Measurements from ENCODE around the gene INPP5K.

DNA sequence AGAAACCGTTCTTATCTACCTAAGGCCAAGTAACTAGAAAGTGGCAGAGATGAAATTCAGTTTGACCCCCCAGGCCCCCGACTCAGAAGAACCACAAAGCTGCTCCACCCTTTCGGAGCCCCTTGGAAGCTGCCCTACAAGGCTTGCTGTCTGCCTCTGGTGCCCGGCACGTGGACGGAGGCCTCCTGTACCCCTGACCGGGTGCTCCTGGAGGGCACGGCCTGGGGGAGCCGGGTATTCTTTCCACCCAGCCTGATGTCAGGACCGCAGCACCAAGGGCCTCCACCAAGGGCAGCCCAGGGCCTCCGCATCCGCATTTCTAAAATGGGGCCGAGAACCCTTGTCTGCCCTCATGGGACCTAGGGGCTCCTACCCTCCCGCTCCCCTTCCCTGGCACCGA is 44.9 kb downstream of the INPP5K start:
- TF ChIP-seq, protein P1, sequence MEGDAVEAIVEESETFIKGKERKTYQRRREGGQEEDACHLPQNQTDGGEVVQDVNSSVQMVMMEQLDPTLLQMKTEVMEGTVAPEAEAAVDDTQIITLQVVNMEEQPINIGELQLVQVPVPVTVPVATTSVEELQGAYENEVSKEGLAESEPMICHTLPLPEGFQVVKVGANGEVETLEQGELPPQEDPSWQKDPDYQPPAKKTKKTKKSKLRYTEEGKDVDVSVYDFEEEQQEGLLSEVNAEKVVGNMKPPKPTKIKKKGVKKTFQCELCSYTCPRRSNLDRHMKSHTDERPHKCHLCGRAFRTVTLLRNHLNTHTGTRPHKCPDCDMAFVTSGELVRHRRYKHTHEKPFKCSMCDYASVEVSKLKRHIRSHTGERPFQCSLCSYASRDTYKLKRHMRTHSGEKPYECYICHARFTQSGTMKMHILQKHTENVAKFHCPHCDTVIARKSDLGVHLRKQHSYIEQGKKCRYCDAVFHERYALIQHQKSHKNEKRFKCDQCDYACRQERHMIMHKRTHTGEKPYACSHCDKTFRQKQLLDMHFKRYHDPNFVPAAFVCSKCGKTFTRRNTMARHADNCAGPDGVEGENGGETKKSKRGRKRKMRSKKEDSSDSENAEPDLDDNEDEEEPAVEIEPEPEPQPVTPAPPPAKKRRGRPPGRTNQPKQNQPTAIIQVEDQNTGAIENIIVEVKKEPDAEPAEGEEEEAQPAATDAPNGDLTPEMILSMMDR (IDR thresholded peaks at IDR 0.05), result no peak
- TF ChIP-seq POLR2AphosphoS5 (IDR thresholded peaks at IDR 0.05), result no peak
